ENCODE data around the gene VWA2.
"Not testable (repeated sequence)": the region's sequence is repeated elsewhere in the genome, so short reads cannot be mapped to it uniquely, and the experiment has no call there.

The VWA2 gene

GRCh38 chr10:114332301-114333192, 93.5 kb downstream of the VWA2 start:
- TF ChIP-seq, protein P1, sequence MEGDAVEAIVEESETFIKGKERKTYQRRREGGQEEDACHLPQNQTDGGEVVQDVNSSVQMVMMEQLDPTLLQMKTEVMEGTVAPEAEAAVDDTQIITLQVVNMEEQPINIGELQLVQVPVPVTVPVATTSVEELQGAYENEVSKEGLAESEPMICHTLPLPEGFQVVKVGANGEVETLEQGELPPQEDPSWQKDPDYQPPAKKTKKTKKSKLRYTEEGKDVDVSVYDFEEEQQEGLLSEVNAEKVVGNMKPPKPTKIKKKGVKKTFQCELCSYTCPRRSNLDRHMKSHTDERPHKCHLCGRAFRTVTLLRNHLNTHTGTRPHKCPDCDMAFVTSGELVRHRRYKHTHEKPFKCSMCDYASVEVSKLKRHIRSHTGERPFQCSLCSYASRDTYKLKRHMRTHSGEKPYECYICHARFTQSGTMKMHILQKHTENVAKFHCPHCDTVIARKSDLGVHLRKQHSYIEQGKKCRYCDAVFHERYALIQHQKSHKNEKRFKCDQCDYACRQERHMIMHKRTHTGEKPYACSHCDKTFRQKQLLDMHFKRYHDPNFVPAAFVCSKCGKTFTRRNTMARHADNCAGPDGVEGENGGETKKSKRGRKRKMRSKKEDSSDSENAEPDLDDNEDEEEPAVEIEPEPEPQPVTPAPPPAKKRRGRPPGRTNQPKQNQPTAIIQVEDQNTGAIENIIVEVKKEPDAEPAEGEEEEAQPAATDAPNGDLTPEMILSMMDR (IDR thresholded peaks at IDR 0.05; ENCODE audit: insufficient read depth, low read depth, low read length, missing control alignments), result no peak
- no peak for DNase-seq (ENCODE audit: low read depth)
- H3K4me3 ChIP-seq (ENCODE audit: low read depth, low read length), result no peak overlapping the region

DNA sequence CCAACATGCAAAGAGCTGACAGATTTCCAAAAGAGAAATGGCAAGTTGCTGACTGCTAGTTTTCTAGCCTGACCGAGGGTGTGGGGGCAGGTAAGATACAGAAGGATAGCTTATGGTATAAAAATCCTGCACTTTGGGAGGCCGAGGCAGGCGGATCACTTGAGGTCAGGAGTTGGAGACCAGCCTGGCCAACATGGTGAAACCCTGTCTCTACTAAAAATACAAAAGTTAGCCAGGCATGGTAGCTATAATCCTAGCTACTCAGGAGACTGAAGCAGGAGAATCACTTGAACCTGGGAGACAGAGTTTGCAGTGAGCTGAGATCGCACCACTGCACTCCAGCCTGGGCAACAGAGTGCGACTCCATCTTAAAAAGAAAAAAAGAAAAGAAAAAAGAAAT, 94.4 kb downstream of the VWA2 start:
- not testable (repeated sequence) for DNase-seq (ENCODE audit: low read depth); H3K4me3 ChIP-seq (ENCODE audit: low read depth, low read length)

GRCh38 chr10:114334301-114334700, 95.2 kb downstream of the VWA2 start:
- TF ChIP-seq, protein P1 (IDR thresholded peaks at IDR 0.05; ENCODE audit: insufficient read depth, low read depth, low read length, missing control alignments), result no peak
- no peak overlapping the region for H3K4me3 ChIP-seq (ENCODE audit: low read depth, low read length)
- no peak for DNase-seq (ENCODE audit: low read depth)

DNA sequence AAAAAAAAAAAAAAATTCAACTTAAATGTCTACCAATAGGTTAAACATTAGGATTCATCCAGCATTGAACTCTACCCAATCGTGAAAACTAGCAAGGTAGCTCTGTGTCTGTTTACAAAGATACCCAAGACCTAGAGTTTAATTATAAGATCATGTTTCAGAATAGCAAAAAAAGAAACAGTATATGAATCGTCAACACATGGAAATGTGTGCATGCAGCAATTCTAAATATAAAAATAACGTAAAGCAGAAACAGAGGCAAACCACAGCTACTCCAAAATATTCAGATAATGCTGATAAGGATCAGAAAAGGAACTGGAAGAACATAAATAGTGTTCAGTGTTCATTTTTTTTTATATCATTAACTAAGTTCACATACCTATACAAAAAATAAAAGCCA, 96.6 kb downstream of the VWA2 start:
- TF ChIP-seq, protein P1 (IDR thresholded peaks at IDR 0.05; ENCODE audit: insufficient read depth, low read depth, low read length, missing control alignments), result no peak
- no peak overlapping the region for H3K4me3 ChIP-seq (ENCODE audit: low read depth, low read length)
- no peak for DNase-seq (ENCODE audit: low read depth)

DNA sequence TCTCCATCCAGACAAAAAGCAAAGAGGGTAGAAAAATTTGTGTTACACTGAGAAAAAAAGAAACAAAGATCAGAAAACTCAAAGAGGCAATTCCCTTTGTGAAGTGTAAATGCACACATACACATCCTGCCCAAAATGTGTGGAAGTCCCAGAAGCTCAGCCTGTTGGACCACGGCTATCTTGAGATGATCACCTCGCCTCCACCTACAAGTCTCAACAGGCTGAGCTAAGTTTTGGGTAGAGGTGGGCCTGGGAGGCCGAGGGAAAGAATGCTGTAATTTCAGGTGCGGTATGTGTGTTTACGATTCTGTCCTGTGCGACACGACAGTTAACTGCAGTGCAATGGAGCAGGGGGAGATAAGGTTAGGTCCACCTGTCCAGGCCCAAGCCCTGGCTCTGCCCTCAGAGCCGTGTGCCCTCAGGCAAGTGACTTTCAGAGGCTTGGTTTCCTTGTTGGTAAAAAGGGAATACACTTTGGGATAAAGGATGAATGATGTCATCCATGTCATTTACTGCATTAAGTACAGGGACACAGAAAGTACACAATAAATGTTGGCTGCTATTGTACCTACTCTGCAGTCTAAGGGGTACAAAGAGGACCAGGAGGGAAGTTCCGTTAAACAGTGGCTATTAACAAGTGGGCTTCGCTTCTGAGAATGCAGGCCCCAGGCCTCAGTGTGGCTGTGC, 97.9 kb downstream of the VWA2 start:
- TF ChIP-seq, protein P1 (IDR thresholded peaks at IDR 0.05; ENCODE audit: insufficient read depth, low read depth, low read length, missing control alignments), result no peak
- no peak overlapping the region for H3K4me3 ChIP-seq (ENCODE audit: low read depth, low read length)
- DNase-seq (ENCODE audit: low read depth), result no peak

DNA sequence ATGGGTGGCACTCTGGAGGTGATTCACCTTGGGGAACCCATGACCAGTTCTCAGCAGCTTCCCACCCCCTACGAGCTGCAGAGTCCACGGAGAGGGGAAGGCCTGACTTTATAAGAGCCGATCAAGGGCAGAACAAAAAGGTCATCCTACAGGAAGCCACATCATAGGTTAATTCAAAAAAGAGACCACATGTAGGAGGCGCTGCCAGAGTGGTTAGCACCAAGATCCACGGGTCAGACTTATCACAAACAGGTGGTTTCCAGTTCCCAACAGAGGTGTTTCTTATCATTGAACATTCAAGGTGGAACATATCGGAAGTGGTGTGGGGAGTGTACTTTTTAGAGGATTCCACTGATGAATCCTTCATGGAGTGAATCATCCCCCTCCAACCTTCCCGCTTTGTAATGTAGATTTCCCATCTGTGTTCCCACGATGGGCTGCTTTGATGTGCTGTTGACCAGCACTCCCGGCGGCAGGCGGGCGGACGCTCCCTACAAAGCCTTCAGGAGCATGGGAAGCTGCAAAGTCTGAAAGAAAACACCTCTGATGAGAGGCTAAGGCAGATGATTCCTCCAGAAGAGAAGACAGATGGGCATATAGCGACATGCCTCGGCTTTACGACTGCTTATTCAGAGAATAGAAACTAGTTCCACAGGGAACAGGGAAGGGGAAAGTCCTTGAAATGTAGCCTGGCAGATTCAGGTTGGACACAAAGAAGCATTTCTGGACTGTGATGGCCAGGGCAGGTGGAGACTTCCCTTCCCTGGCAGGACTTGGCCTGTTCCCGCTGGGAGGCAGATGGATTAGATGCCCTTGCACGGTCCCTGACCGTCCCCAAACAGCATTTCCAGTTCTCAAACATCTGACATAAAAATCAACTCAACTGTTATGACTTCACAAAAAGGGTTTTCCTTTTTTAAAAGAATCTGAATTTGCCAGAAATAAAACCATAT, 98.7 kb downstream of the VWA2 start:
- no peak overlapping the region for H3K4me3 ChIP-seq (ENCODE audit: low read depth, low read length)
- peak; percentile 47 for DNase-seq (ENCODE audit: low read depth)
- TF ChIP-seq, protein P1 (IDR thresholded peaks at IDR 0.05; ENCODE audit: insufficient read depth, low read depth, low read length, missing control alignments), result no peak
